ENCODE data around the gene C6orf89.

C6orf89 gene

DNA sequence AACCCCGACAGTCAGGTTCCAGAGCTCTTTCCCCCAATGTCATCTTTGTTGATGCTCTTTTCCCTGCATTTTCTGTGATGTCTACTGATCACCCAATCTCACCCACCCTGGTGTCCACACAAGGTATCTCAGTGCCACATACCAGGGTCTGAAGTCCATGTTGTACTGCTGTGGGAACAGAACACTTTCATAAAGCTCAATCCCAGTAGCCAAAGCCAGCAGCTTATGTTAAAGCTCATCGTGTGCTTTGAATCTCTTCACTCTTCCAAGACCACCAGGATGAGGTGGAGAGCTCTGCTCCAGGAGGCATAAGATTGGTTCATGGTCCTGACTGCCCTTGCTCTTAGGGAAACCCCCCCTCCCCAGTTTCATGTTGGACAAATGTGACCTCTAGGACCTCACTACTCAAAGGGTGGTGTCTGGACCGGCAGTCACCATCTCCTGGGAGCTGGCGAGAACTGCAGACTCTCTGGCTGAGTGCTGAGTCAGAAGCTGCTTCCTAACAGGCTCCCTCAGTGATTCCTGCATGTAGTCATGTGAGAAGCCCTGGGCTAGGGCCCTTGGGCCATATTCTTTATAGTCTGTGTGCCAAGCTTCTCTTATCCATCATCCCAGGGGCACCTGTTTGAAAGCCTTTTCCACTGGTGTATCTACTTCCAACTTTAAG lies 33.1 kb upstream of the C6orf89 start:
- Histone ChIP-seq H3K9me3 (ENCODE audit: insufficient read depth, low read length) (no peaks in the 10 kb centered on the region), H3K27me3 (ENCODE audit: low read depth, low read length) (no peaks in the 10 kb centered on the region), H3K79me2 (ENCODE audit: low read length) (peaks cover 7% of the 10 kb centered on the region), H3K9ac (ENCODE audit: low read length) (no peak overlapping the region), H4K20me1 (ENCODE audit: insufficient read depth, low read length) (no peaks in the 10 kb centered on the region), H3K4me2 (ENCODE audit: low read length) (no peak overlapping the region), H3K4me3 (ENCODE audit: low read length) (no peak overlapping the region), H3K4me1 (ENCODE audit: low read length) (no peaks in the 10 kb centered on the region), H3K36me3 (replicated peaks; ENCODE audit: low read depth, low read length) (peaks cover 51% of the 10 kb centered on the region), H3K27ac (ENCODE audit: low read length) (no peak overlapping the region), H2AFZ (ENCODE audit: low read depth, low read length) (no peak overlapping the region)
- TF ChIP-seq EZH2phosphoT487 (IDR thresholded peaks at IDR 0.05; ENCODE audit: low read depth) = no peak
- TF ChIP-seq, protein P1, sequence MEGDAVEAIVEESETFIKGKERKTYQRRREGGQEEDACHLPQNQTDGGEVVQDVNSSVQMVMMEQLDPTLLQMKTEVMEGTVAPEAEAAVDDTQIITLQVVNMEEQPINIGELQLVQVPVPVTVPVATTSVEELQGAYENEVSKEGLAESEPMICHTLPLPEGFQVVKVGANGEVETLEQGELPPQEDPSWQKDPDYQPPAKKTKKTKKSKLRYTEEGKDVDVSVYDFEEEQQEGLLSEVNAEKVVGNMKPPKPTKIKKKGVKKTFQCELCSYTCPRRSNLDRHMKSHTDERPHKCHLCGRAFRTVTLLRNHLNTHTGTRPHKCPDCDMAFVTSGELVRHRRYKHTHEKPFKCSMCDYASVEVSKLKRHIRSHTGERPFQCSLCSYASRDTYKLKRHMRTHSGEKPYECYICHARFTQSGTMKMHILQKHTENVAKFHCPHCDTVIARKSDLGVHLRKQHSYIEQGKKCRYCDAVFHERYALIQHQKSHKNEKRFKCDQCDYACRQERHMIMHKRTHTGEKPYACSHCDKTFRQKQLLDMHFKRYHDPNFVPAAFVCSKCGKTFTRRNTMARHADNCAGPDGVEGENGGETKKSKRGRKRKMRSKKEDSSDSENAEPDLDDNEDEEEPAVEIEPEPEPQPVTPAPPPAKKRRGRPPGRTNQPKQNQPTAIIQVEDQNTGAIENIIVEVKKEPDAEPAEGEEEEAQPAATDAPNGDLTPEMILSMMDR (IDR thresholded peaks at IDR 0.05; ENCODE audit: low read depth, low read length) = no peak

DNA sequence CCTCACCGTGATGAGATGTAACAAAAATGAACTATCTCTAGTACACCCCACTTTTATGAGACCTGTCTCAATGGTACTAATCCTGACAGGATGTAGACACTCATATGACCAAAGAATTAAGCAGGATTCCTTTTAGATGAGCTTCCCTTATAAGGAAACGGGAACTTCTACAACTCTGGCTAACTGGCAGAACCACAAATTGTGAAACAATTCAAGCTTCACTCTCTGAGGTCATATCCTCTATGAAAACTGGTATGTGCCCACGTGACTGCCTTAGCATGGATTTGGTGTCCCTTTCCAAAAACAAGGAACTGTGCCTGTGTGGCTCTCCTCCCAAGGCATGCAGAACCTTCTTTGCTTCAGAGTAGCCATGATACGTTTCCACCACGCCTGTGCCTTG lies 32.4 kb upstream of the C6orf89 start:
- Histone ChIP-seq H4K20me1 (ENCODE audit: insufficient read depth, low read length) (0 out of 2 replicates have a peak, but pooled peaks cover 1% of the 10 kb centered on the region), H3K4me1 (ENCODE audit: low read length) (no peaks in the 10 kb centered on the region), H3K4me2 (ENCODE audit: low read length) (no peak overlapping the region), H3K27me3 (ENCODE audit: low read depth, low read length) (no peaks in the 10 kb centered on the region), H3K79me2 (ENCODE audit: low read length) (peaks cover 11% of the 10 kb centered on the region), H3K27ac (ENCODE audit: low read length) (no peak overlapping the region), H3K9me3 (ENCODE audit: insufficient read depth, low read length) (no peaks in the 10 kb centered on the region), H3K9ac (ENCODE audit: low read length) (no peak overlapping the region), H3K36me3 (replicated peaks; ENCODE audit: low read depth, low read length) (peaks cover 54% of the 10 kb centered on the region), H2AFZ (ENCODE audit: low read depth, low read length) (no peak overlapping the region), H3K4me3 (ENCODE audit: low read length) (no peak overlapping the region)
- TF ChIP-seq, protein P1 (IDR thresholded peaks at IDR 0.05; ENCODE audit: low read depth, low read length) = no peak
- TF ChIP-seq EZH2phosphoT487 (IDR thresholded peaks at IDR 0.05; ENCODE audit: low read depth) = no peak

DNA sequence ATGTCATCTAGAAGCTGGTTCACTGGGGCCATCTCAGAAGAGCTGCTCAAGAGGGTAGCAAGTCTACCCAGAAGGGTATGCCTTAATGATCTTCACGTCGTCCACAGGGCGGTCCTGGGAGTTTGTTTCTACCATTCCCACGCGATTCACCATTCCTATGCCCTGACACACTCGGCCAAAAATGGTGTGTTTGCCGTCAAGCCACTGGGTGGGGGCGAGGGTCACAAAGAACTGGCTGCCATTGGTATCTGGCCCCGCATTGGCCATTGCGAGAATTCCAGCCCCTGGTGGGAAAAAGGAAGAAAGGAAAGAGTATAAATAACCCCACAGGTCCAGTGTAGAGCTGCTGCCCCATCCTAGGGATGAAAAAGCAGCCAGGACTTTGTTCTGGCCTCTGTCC lies 30.0 kb upstream of the C6orf89 start:
- no peaks in the 10 kb centered on the region for H3K9me3 ChIP-seq (ENCODE audit: insufficient read depth, low read length)
- no peak overlapping the region for H3K4me3 ChIP-seq (ENCODE audit: low read length)
- no peak for TF ChIP-seq EZH2phosphoT487 (IDR thresholded peaks at IDR 0.05; ENCODE audit: low read depth)
- TF ChIP-seq, protein P1 (IDR thresholded peaks at IDR 0.05; ENCODE audit: low read depth, low read length) = no peak
- no peaks in the 10 kb centered on the region for H3K4me1 ChIP-seq (ENCODE audit: low read length)
- no peak overlapping the region for H2AFZ ChIP-seq (ENCODE audit: low read depth, low read length)
- peaks cover 6% of the 10 kb centered on the region; the same call in 1 of the 2 replicates for H4K20me1 ChIP-seq (ENCODE audit: insufficient read depth, low read length)
- no peak overlapping the region for H3K9ac ChIP-seq (ENCODE audit: low read length)
- H3K79me2 ChIP-seq (ENCODE audit: low read length) = peaks cover 32% of the 10 kb centered on the region
- H3K27ac ChIP-seq (ENCODE audit: low read length) = no peak overlapping the region
- no peak overlapping the region for H3K4me2 ChIP-seq (ENCODE audit: low read length)
- no peaks in the 10 kb centered on the region for H3K27me3 ChIP-seq (ENCODE audit: low read depth, low read length)
- H3K36me3 ChIP-seq (replicated peaks; ENCODE audit: low read depth, low read length) = peaks cover 66% of the 10 kb centered on the region

DNA sequence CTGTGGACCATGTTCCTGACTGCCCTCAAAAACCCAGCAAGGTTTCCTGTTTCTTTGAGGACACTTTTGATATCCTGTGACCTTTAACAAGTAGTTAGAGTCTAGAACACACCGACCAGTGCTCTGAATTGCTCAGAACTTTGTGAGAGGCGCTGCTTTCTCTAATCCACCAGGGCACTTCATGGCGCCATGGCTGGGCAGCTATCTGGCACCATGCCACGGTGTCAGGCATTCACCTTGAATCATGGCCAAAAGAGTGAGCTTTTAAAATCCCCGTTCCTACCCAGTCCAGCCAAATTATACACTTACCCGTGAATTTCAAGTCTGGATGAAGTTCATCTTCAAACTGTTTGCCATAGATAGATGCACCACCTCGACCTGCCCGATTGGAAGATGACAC lies 29.5 kb upstream of the C6orf89 start:
- TF ChIP-seq, protein P1 (IDR thresholded peaks at IDR 0.05; ENCODE audit: low read depth, low read length) = no peak
- TF ChIP-seq EZH2phosphoT487 (IDR thresholded peaks at IDR 0.05; ENCODE audit: low read depth) = no peak
- peaks cover 71% of the 10 kb centered on the region for H3K36me3 ChIP-seq (replicated peaks; ENCODE audit: low read depth, low read length)

More for the DNA sequence above, 29.5 kb upstream of the C6orf89 start:
- Histone ChIP-seq H3K79me2 (ENCODE audit: low read length) (peaks cover 37% of the 10 kb centered on the region), H3K4me2 (ENCODE audit: low read length) (no peak overlapping the region), H3K4me3 (ENCODE audit: low read length) (no peak overlapping the region), H3K27ac (ENCODE audit: low read length) (no peak overlapping the region), H3K4me1 (ENCODE audit: low read length) (no peaks in the 10 kb centered on the region), H4K20me1 (ENCODE audit: insufficient read depth, low read length) (peaks cover 6% of the 10 kb centered on the region; the same call in 1 of the 2 replicates), H3K9ac (ENCODE audit: low read length) (no peak overlapping the region), H3K9me3 (ENCODE audit: insufficient read depth, low read length) (no peaks in the 10 kb centered on the region), H2AFZ (ENCODE audit: low read depth, low read length) (no peak overlapping the region), H3K27me3 (ENCODE audit: low read depth, low read length) (no peaks in the 10 kb centered on the region)

Measured in OCI-LY3 (cell line).